Measurements from ENCODE around the gene ACSL1. TPM values are rescaled to one million over a fixed set of nuclear protein-coding genes. Genes with fewer than 3 reads are reported as not detected.

Gene ACSL1
- total RNA-seq, 1 experiment from 2014 or later: 3.5 TPM

- H3K9me3 Mint-ChIP-seq: no peaks in the 10 kb centered on the region
- Histone ChIP-seq H4K91ac (ENCODE audit: insufficient read length, low read depth, low read length) (no peak overlapping the region), H3K79me2 (ENCODE audit: insufficient read depth, low read length) (no peaks in the 10 kb centered on the region), H3T11ph (ENCODE audit: low read length) (no peak overlapping the region), H4K20me1 (ENCODE audit: control insufficient read depth, insufficient read depth, insufficient read length) (no peaks in the 10 kb centered on the region), H3K4me1 (ENCODE audit: insufficient read depth, low read length) (no peaks in the 10 kb centered on the region), H2BK15ac (ENCODE audit: low read depth, low read length) (no peak overlapping the region), H2BK120ac (ENCODE audit: low read depth, low read length, poor library complexity, severe bottlenecking) (no peak overlapping the region), H3K79me1 (ENCODE audit: insufficient read depth, low read depth, low read length, poor library complexity, severe bottlenecking) (no peaks in the 10 kb centered on the region), H3K14ac (ENCODE audit: insufficient read depth, low read length) (no peak overlapping the region), H3K18ac (ENCODE audit: insufficient read length, low read depth, low read length) (no peak overlapping the region), H3K4me2 (ENCODE audit: insufficient read depth, insufficient read length, low read length) (no peak overlapping the region), H4K5ac (ENCODE audit: insufficient read length, low read depth, low read length) (no peak overlapping the region), H2AFZ (ENCODE audit: low read length) (no peak overlapping the region), H3K23ac (ENCODE audit: insufficient read length, low read depth, low read length) (no peak overlapping the region), H3K9me3 (ENCODE audit: control insufficient read depth, low read depth, low read length) (no peaks in the 10 kb centered on the region), H3K56ac (ENCODE audit: insufficient read length, low read depth, low read length) (no peak overlapping the region), H3K4ac (ENCODE audit: low read depth, low read length) (no peak overlapping the region), H2AK5ac (ENCODE audit: insufficient read length, low read length) (no peak overlapping the region), H3K9ac (ENCODE audit: extremely low read depth, insufficient read length, low read length) (no peak overlapping the region), H2BK5ac (ENCODE audit: insufficient read length, low read length) (no peak overlapping the region), H2BK12ac (ENCODE audit: insufficient read length, low read depth, low read length) (no peak overlapping the region), H3K27me3 (ENCODE audit: insufficient read depth, low read length) (no peaks in the 10 kb centered on the region; the same call in 1 of the 2 replicates), H3K23me2 (ENCODE audit: insufficient read length, low read depth, low read length, poor library complexity, severe bottlenecking) (no peaks in the 10 kb centered on the region), H3K27ac (ENCODE audit: insufficient read length, low read depth, low read length) (no peak overlapping the region), H4K8ac (replicated peaks; ENCODE audit: insufficient read length, low read depth, low read length) (no peak overlapping the region), H2BK20ac (ENCODE audit: low read depth, low read length, poor library complexity, severe bottlenecking) (no peak overlapping the region)
- TF ChIP-seq, protein P1, sequence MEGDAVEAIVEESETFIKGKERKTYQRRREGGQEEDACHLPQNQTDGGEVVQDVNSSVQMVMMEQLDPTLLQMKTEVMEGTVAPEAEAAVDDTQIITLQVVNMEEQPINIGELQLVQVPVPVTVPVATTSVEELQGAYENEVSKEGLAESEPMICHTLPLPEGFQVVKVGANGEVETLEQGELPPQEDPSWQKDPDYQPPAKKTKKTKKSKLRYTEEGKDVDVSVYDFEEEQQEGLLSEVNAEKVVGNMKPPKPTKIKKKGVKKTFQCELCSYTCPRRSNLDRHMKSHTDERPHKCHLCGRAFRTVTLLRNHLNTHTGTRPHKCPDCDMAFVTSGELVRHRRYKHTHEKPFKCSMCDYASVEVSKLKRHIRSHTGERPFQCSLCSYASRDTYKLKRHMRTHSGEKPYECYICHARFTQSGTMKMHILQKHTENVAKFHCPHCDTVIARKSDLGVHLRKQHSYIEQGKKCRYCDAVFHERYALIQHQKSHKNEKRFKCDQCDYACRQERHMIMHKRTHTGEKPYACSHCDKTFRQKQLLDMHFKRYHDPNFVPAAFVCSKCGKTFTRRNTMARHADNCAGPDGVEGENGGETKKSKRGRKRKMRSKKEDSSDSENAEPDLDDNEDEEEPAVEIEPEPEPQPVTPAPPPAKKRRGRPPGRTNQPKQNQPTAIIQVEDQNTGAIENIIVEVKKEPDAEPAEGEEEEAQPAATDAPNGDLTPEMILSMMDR (conservative IDR thresholded peaks at IDR 0.05): no peak
- H3K4me3 Mint-ChIP-seq: no peak overlapping the region
- H3K36me3 Mint-ChIP-seq (ENCODE audit: insufficient read depth in 1 of 3, low read depth in 3 of 3): no peaks in the 10 kb centered on the region
- no peak overlapping the region for H3K27ac Mint-ChIP-seq
- no peaks in the 10 kb centered on the region for H3K4me1 Mint-ChIP-seq
- H3K27me3 Mint-ChIP-seq (ENCODE audit: low read depth): peaks cover 14% of the 10 kb centered on the region
- DNase-seq: no peak
- no CpG with 5 or more reads among the region's 10 CpGs for WGBS (ENCODE audit: extremely low coverage, insufficient read length, low lambda C conversion rate)
Measured at GRCh38 chr4:184833046-184833838, 7.5 kb upstream of the ACSL1 start.
